SK-N-SH treated with all-trans-retinoic acid at 6 μM for 48 hours (cell line): Measurements from ENCODE around the gene ANKRD55.

Experiments
- ATAC-seq: fragments of 200-7000 bp; cut with Tn5 transposase; 3 replicates; pipeline ENCODE4 v1.9.1; 2020; ENCODE audit warnings: mild to moderate bottlenecking, moderate library complexity
- ARNTL ChIP-seq: fragments of 450-650 bp; formaldehyde crosslinking; IDR thresholded peaks from 2 replicates; pipeline ENCODE4 v1.5.0; 2020; ENCODE audit warnings: low read depth, mild to moderate bottlenecking, moderate library complexity, borderline replicate concordance
- BACH2 ChIP-seq: fragments of 250-450 bp; sonication (Bioruptor Pico); IDR thresholded peaks from 2 replicates; pipeline ENCODE4 v1.9.0; 2021; ENCODE audit warnings: mild to moderate bottlenecking, borderline replicate concordance
- CSDC2 ChIP-seq: fragments of 250-450 bp; sonication (Bioruptor Pico); IDR thresholded peaks from 2 replicates; pipeline ENCODE4 v1.5.0; 2020; ENCODE audit warnings: mild to moderate bottlenecking, moderate library complexity
- ESRRG ChIP-seq: fragments of 250-450 bp; sonication (Bioruptor Pico); IDR thresholded peaks from 2 replicates; pipeline ENCODE4 v1.6.1; 2021; ENCODE audit warnings: mild to moderate bottlenecking
- GLIS3 ChIP-seq: fragments of 250-450 bp; sonication (Bioruptor Pico); IDR thresholded peaks from 2 replicates; pipeline ENCODE4 v1.5.0; 2020; ENCODE audit warnings: mild to moderate bottlenecking, moderate library complexity
- OSR1 ChIP-seq: fragments of 250-450 bp; sonication (Bioruptor Pico); IDR thresholded peaks from 2 replicates; pipeline ENCODE4 v1.8.0; 2022; ENCODE audit warnings: moderate library complexity, mild to moderate bottlenecking, inconsistent platforms
- PPARA ChIP-seq: fragments of 250-450 bp; sonication (Bioruptor Pico); IDR thresholded peaks from 2 replicates; pipeline ENCODE4 v1.5.0; 2020; ENCODE audit warnings: mild to moderate bottlenecking, borderline replicate concordance
- RARB ChIP-seq: fragments of 250-450 bp; sonication (Bioruptor Pico); IDR thresholded peaks from 2 replicates; pipeline ENCODE4 v1.8.0; 2021; ENCODE audit warnings: mild to moderate bottlenecking, moderate library complexity
- TCF4 ChIP-seq: fragments of 250-450 bp; sonication (Bioruptor Pico); IDR thresholded peaks from 2 replicates; pipeline ENCODE4 v1.8.0; 2021; ENCODE audit warnings: mild to moderate bottlenecking, moderate library complexity, borderline replicate concordance
- ZC3H10 ChIP-seq: fragments of 250-450 bp; sonication (Bioruptor Pico); IDR thresholded peaks from 2 replicates; pipeline ENCODE4 v1.5.1; 2021; ENCODE audit warnings: mild to moderate bottlenecking, moderate library complexity
- ZFP3 ChIP-seq: fragments of 250-450 bp; sonication (Bioruptor Pico); IDR thresholded peaks from 2 replicates; pipeline ENCODE4 v1.5.0; 2020; ENCODE audit warnings: mild to moderate bottlenecking, moderate library complexity
- ZFP30 ChIP-seq: fragments of 450-650 bp; formaldehyde crosslinking; IDR thresholded peaks from 2 replicates; pipeline ENCODE4 v1.5.0; 2022; ENCODE audit warnings: mild to moderate bottlenecking, moderate library complexity
- ZNF565 ChIP-seq: fragments of 450-650 bp; formaldehyde crosslinking; conservative IDR thresholded peaks from 2 replicates; pipeline ENCODE4 v1.5.0; 2020; ENCODE audit warnings: low read depth, mild to moderate bottlenecking, moderate library complexity
- ZNF70 ChIP-seq: fragments of 450-650 bp; formaldehyde crosslinking; IDR thresholded peaks from 2 replicates; pipeline ENCODE4 v1.5.0; 2020; ENCODE audit warnings: mild to moderate bottlenecking, moderate library complexity
- ZNF8 ChIP-seq: fragments of 450-650 bp; formaldehyde crosslinking; IDR thresholded peaks from 2 replicates; pipeline ENCODE4 v1.5.0; 2020; ENCODE audit warnings: mild to moderate bottlenecking, moderate library complexity
- TF ChIP-seq, protein P1 (sequence below): fragments of 250-450 bp; sonication (Bioruptor Pico); IDR thresholded peaks from 2 replicates; pipeline ENCODE4 v1.5.1; 2020; ENCODE audit warnings: low read depth, mild to moderate bottlenecking, moderate library complexity
- TF ChIP-seq, protein P2 (sequence below): fragments of 250-450 bp; sonication (Bioruptor Pico); IDR thresholded peaks from 2 replicates; pipeline ENCODE4 v1.8.0; 2020; ENCODE audit warnings: mild to moderate bottlenecking, moderate library complexity, borderline replicate concordance
- TF ChIP-seq, protein P3 (sequence below): fragments of 250-450 bp; sonication (Bioruptor Pico); IDR thresholded peaks from 2 replicates; pipeline ENCODE4 v1.8.0; 2021; ENCODE audit warnings: low read depth, mild to moderate bottlenecking, moderate library complexity, borderline replicate concordance
- TF ChIP-seq, protein P4 (sequence below): fragments of 250-450 bp; sonication (Bioruptor Pico); IDR thresholded peaks from 2 replicates; pipeline ENCODE4 v1.5.0; 2020; ENCODE audit warnings: mild to moderate bottlenecking, moderate library complexity

The ANKRD55 gene

DNA sequence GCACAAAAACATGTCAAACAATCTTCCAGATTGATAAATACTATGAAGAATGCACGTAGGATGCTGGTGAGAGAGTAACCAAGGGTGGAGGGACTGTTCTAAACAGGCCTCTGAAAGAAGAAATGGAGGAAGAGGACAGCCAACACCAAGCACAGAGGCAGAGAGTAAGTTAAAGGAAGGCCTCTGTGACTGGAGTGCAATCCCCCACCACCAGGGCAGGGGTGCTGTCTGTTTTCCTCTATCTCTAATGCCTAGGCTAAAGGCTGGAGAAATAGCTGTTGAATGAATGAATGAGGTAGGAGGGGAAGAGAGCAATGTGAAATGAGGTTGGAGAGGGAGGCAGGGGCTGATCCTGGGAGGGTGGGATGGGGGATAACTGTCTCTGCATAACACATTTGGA lies 88.9 kb downstream of the ANKRD55 start:
- TF ChIP-seq ZC3H10 (CRISPR knock-in tag) (no peak), ZNF565 (CRISPR knock-in tag) (no peak)
- ATAC-seq = no peak

DNA sequence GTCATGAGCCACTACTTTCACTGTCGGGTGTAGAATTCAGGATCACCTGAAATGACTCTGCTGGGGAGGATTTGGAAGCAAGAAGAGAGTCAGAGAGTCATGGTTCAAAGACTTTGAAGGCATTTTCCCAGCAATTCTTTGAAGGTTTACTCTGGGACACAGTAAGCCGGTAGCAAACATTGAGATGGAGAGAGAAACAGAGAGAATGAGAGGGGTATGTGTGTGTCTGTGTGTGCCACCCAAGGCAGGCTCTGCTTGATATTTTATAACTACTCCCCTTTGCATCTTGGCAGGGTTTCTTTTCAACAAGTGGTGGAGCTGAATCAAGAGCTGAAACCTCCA lies 89.8 kb downstream of the ANKRD55 start:
- TF ChIP-seq, protein P1, sequence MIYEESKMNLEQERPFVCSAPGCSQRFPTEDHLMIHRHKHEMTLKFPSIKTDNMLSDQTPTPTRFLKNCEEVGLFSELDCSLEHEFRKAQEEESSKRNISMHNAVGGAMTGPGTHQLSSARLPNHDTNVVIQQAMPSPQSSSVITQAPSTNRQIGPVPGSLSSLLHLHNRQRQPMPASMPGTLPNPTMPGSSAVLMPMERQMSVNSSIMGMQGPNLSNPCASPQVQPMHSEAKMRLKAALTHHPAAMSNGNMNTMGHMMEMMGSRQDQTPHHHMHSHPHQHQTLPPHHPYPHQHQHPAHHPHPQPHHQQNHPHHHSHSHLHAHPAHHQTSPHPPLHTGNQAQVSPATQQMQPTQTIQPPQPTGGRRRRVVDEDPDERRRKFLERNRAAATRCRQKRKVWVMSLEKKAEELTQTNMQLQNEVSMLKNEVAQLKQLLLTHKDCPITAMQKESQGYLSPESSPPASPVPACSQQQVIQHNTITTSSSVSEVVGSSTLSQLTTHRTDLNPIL = no peak
- no peak for ATAC-seq

DNA sequence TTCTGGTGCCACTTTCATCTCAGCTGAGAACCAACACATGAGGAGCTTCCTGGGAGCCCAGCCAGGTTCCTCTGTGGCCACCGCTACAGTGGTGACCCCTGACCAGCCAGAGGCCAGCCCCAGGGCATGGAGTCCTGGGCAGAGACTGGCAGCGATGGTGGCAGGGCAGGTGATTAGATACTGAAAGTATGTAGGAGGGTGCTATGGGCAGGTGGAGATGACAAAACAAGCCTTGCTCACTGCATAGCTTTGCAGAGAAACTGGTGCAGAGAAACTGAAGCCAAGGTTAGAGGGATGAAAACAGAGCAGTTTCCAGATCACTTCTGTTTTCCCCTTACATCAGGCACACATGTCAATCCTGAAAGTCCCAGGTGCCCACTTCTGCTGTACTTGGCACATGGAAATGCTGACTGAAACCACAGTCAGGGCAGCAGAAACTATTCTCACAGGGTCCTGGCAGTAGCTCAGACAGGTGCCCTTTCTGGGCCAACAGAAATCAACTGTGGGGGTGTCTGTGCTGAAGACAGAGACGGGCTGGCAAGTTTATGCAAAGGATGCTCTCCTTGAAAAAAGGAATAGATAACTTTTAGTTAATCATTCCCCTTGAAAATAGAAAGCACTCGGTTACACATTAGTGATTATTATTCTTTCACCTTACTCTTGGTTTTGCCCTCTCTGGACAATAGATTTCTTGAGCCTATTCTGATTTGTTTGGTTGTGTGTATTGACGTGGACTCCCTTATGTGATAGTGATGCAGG lies 90.3 kb downstream of the ANKRD55 start:
- TF ChIP-seq, protein P2, sequence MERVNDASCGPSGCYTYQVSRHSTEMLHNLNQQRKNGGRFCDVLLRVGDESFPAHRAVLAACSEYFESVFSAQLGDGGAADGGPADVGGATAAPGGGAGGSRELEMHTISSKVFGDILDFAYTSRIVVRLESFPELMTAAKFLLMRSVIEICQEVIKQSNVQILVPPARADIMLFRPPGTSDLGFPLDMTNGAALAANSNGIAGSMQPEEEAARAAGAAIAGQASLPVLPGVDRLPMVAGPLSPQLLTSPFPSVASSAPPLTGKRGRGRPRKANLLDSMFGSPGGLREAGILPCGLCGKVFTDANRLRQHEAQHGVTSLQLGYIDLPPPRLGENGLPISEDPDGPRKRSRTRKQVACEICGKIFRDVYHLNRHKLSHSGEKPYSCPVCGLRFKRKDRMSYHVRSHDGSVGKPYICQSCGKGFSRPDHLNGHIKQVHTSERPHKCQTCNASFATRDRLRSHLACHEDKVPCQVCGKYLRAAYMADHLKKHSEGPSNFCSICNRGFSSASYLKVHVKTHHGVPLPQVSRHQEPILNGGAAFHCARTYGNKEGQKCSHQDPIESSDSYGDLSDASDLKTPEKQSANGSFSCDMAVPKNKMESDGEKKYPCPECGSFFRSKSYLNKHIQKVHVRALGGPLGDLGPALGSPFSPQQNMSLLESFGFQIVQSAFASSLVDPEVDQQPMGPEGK = no peak
- no peak for TF ChIP-seq OSR1 (CRISPR knock-in tag)
- TF ChIP-seq, all 23 proteins: peak for 0
- ATAC-seq = no peak

DNA sequence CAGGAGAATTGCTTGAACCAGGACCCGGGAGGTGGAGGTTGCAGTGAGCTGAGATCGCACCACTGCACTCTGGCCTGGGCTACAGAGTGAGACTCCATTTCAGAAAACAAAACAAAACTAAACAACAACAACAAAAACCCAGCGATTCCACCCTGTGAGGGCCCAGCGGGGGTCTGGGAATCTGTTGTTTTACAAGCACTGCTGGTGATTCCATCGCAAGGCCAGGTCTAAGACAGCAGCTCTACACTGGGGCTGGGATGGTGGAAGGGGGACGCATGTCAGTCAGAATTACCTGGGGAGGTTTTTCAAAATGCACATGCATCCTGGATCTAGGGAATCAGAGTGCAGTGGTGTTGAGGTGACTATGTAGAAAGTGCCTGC lies 90.9 kb downstream of the ANKRD55 start:
- TF ChIP-seq ARNTL (no peak), CSDC2 (CRISPR knock-in tag) (no peak), ZNF8 (CRISPR knock-in tag) (no peak), ZFP3 (CRISPR knock-in tag) (no peak), ZNF70 (CRISPR knock-in tag) (no peak), ZC3H10 (CRISPR knock-in tag) (no peak), GLIS3 (CRISPR knock-in tag) (no peak), TCF4 (CRISPR knock-in tag) (no peak), ESRRG (CRISPR knock-in tag) (no peak), ZFP30 (CRISPR knock-in tag) (no peak), PPARA (CRISPR knock-in tag) (no peak), RARB (CRISPR knock-in tag) (no peak), ZNF565 (CRISPR knock-in tag) (no peak), BACH2 (CRISPR knock-in tag) (no peak)
- TF ChIP-seq, protein P1 = no peak
- TF ChIP-seq, protein P2 = no peak

DNA sequence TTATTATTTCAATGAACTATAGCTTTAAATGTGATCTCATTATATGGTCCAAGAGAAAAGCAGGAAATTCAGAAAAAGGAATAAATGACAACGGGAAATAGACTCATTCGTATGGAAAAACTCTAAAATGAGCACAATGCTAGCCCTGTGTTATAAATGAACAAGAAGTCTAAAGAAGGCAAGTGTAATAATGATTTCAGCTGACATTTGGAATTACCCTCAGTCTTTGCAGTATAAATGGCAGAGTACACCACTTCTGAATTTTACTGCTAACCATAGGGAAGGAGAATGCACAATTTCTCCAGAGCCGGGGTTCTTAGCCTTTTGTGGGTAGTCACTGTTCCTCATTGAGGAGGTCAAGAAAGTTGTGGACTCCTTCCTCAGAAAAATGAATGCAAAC lies 93.1 kb downstream of the ANKRD55 start:
- no peak for ATAC-seq
- no peak for TF ChIP-seq ZNF70 (CRISPR knock-in tag)
- TF ChIP-seq, protein P2 = no peak
- TF ChIP-seq, protein P3, sequence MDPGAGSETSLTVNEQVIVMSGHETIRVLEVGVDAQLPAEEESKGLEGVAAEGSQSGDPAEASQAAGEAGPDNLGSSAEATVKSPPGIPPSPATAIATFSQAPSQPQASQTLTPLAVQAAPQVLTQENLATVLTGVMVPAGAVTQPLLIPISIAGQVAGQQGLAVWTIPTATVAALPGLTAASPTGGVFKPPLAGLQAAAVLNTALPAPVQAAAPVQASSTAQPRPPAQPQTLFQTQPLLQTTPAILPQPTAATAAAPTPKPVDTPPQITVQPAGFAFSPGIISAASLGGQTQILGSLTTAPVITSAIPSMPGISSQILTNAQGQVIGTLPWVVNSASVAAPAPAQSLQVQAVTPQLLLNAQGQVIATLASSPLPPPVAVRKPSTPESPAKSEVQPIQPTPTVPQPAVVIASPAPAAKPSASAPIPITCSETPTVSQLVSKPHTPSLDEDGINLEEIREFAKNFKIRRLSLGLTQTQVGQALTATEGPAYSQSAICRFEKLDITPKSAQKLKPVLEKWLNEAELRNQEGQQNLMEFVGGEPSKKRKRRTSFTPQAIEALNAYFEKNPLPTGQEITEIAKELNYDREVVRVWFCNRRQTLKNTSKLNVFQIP (CRISPR knock-in tag) = no peak
- TF ChIP-seq ARNTL = no peak
- no peak for TF ChIP-seq PPARA (CRISPR knock-in tag)
- TF ChIP-seq, protein P4, sequence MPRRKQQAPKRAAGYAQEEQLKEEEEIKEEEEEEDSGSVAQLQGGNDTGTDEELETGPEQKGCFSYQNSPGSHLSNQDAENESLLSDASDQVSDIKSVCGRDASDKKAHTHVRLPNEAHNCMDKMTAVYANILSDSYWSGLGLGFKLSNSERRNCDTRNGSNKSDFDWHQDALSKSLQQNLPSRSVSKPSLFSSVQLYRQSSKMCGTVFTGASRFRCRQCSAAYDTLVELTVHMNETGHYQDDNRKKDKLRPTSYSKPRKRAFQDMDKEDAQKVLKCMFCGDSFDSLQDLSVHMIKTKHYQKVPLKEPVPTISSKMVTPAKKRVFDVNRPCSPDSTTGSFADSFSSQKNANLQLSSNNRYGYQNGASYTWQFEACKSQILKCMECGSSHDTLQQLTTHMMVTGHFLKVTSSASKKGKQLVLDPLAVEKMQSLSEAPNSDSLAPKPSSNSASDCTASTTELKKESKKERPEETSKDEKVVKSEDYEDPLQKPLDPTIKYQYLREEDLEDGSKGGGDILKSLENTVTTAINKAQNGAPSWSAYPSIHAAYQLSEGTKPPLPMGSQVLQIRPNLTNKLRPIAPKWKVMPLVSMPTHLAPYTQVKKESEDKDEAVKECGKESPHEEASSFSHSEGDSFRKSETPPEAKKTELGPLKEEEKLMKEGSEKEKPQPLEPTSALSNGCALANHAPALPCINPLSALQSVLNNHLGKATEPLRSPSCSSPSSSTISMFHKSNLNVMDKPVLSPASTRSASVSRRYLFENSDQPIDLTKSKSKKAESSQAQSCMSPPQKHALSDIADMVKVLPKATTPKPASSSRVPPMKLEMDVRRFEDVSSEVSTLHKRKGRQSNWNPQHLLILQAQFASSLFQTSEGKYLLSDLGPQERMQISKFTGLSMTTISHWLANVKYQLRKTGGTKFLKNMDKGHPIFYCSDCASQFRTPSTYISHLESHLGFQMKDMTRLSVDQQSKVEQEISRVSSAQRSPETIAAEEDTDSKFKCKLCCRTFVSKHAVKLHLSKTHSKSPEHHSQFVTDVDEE = no peak
- no peak for TF ChIP-seq BACH2 (CRISPR knock-in tag)
- no peak for TF ChIP-seq ESRRG (CRISPR knock-in tag)
- no peak for TF ChIP-seq GLIS3 (CRISPR knock-in tag)
- TF ChIP-seq, protein P1 = no peak
- no peak for TF ChIP-seq OSR1 (CRISPR knock-in tag)
- no peak for TF ChIP-seq CSDC2 (CRISPR knock-in tag)

More for the DNA sequence above, 90.9 kb downstream of the ANKRD55 start:
- no peak for ATAC-seq
